SU-DHL-6 (cell line): ENCODE results near the gene AATK.

Experiments used
- H2AFZ ChIP-seq: fragments of 200-600 bp; sonication (generic); 2 replicates; pipeline ENCODE4 v1.6.1; 2014; ENCODE audit warnings: low read depth, mild to moderate bottlenecking, moderate library complexity, mixed read lengths, antibody characterized with exemption, low read length; ENCODE audit not compliant: severe bottlenecking
- H3F3A ChIP-seq: fragments of 200-600 bp; shearing (Covaris generic); 2 replicates; pipeline ENCODE4 v1.6.0; 2016; ENCODE audit warnings: antibody characterized with exemption, mild to moderate bottlenecking; ENCODE audit not compliant: insufficient read depth
- H3K27ac ChIP-seq: fragments of 200-600 bp; sonication (generic); 2 replicates; pipeline ENCODE4 v1.5.1; 2016; ENCODE audit warnings: low read depth, mild to moderate bottlenecking, low read length, moderate library complexity, mixed read lengths
- H3K27me3 ChIP-seq: fragments of 200-600 bp; sonication (generic), shearing (Covaris generic); 2 replicates; pipeline ENCODE4 v1.6.0; 2014; ENCODE audit warnings: mild to moderate bottlenecking, low read length
- H3K36me3 ChIP-seq: fragments of 200-600 bp; sonication (generic); 2 replicates; pipeline ENCODE4 v1.6.1; 2014; ENCODE audit warnings: mild to moderate bottlenecking, low read length, mixed read lengths
- H3K4me2 ChIP-seq: fragments of 300-600, 200-600 bp; shearing (Covaris generic), sonication (generic); 2 replicates; pipeline ENCODE4 v1.6.0; 2014; ENCODE audit warnings: low read length, low read depth, mild to moderate bottlenecking; ENCODE audit not compliant: poor library complexity, severe bottlenecking
- H3K4me3 ChIP-seq: fragments of 200-600 bp; sonication (generic); 2 replicates; pipeline ENCODE4 v1.5.1; 2014; ENCODE audit warnings: antibody characterized with exemption, low read length, mild to moderate bottlenecking, mixed read lengths; ENCODE audit not compliant: insufficient read depth, poor library complexity, severe bottlenecking
- H3K79me2 ChIP-seq: fragments of 200-600 bp; sonication (generic); 2 replicates; pipeline ENCODE4 v1.6.1; 2014; ENCODE audit warnings: mild to moderate bottlenecking, low read length, moderate library complexity; ENCODE audit not compliant: insufficient read depth
- H3K9ac ChIP-seq: fragments of 200-600 bp; sonication (generic); 2 replicates; pipeline ENCODE4 v1.7.0; 2014; ENCODE audit warnings: mild to moderate bottlenecking, low read length
- H3K9me2 ChIP-seq: fragments of 200-600 bp; sonication (generic); replicated peaks from 2 replicates; pipeline ENCODE4 v1.6.1; 2014; ENCODE audit warnings: low read length; ENCODE audit not compliant: insufficient read depth
- H3K9me3 ChIP-seq: fragments of 200-600 bp; sonication (generic); 2 replicates; pipeline ENCODE4 v1.6.1; 2014; ENCODE audit warnings: low read length, mixed read lengths; ENCODE audit not compliant: insufficient read depth
- H4K20me1 ChIP-seq: fragments of 200-600 bp; sonication (generic); 2 replicates; pipeline ENCODE4 v1.6.1; 2014; ENCODE audit warnings: low read depth, mild to moderate bottlenecking, antibody characterized with exemption, low read length, moderate library complexity, mixed read lengths
- CTCF ChIP-seq: fragments of 200-600 bp; sonication (generic); IDR thresholded peaks from one replicate; pipeline ENCODE4 v1.5.1; 2017; ENCODE audit warnings: antibody characterized with exemption, mild to moderate bottlenecking, low read length, moderate library complexity; ENCODE audit not compliant: insufficient read depth, poor library complexity, severe bottlenecking
- EZH2phosphoT487 ChIP-seq: fragments of 200-600 bp; sonication (generic), shearing (Covaris generic); conservative IDR thresholded peaks from 2 replicates; pipeline ENCODE4 v1.6.1; 2018; ENCODE audit warnings: mild to moderate bottlenecking, antibody characterized with exemption, low read length, moderate library complexity, mixed read lengths

AATK gene

GRCh38 chr17:81121841-81122733 lies 43.9 kb downstream of the AATK start:
- no peak overlapping the region for H3K4me3 ChIP-seq
- H3K27me3 ChIP-seq, result no peaks in the 10 kb centered on the region
- no peak overlapping the region for H3K9ac ChIP-seq
- H2AFZ ChIP-seq, result no peak overlapping the region
- H3K4me2 ChIP-seq, result no peak overlapping the region
- no peaks in the 10 kb centered on the region for H3K9me3 ChIP-seq
- no peaks in the 10 kb centered on the region for H3F3A ChIP-seq
- no peak for TF ChIP-seq EZH2phosphoT487
- no peak for TF ChIP-seq CTCF
- no peaks in the 10 kb centered on the region for H4K20me1 ChIP-seq
- no peaks in the 10 kb centered on the region for H3K9me2 ChIP-seq
- no peaks in the 10 kb centered on the region for H3K36me3 ChIP-seq
- H3K79me2 ChIP-seq, result no peaks in the 10 kb centered on the region
- H3K27ac ChIP-seq, result no peak overlapping the region

GRCh38 chr17:81120695-81121621 lies 45.1 kb downstream of the AATK start:
- no peaks in the 10 kb centered on the region for H4K20me1 ChIP-seq
- no peaks in the 10 kb centered on the region for H3K9me2 ChIP-seq
- no peaks in the 10 kb centered on the region for H3K36me3 ChIP-seq
- H3K9me3 ChIP-seq, result no peaks in the 10 kb centered on the region
- no peak overlapping the region for H3K9ac ChIP-seq
- H3K79me2 ChIP-seq, result no peaks in the 10 kb centered on the region
- H3K4me2 ChIP-seq, result no peak overlapping the region
- no peak overlapping the region for H2AFZ ChIP-seq
- no peak for TF ChIP-seq CTCF
- TF ChIP-seq EZH2phosphoT487, result no peak
- no peak overlapping the region for H3K27ac ChIP-seq
- H3K27me3 ChIP-seq, result no peaks in the 10 kb centered on the region
- H3K4me3 ChIP-seq, result no peak overlapping the region
- no peaks in the 10 kb centered on the region for H3F3A ChIP-seq

- H3K79me2 ChIP-seq, result no peaks in the 10 kb centered on the region
- H3K27me3 ChIP-seq, result no peaks in the 10 kb centered on the region
- H2AFZ ChIP-seq, result no peak overlapping the region
- H3K4me2 ChIP-seq, result no peak overlapping the region
- H3K36me3 ChIP-seq, result no peaks in the 10 kb centered on the region
- H4K20me1 ChIP-seq, result no peaks in the 10 kb centered on the region
- no peak overlapping the region for H3K9ac ChIP-seq
- no peaks in the 10 kb centered on the region for H3K9me2 ChIP-seq
- H3K4me3 ChIP-seq, result no peak overlapping the region
- TF ChIP-seq CTCF, result no peak
- no peak for TF ChIP-seq EZH2phosphoT487
- no peaks in the 10 kb centered on the region for H3F3A ChIP-seq
- no peak overlapping the region for H3K27ac ChIP-seq
- no peaks in the 10 kb centered on the region for H3K9me3 ChIP-seq
These were observed 45.9 kb downstream of the AATK start for GRCh38 chr17:81120149-81120484.
